ENCODE data around the gene CALCOCO1. TPM values are rescaled to one million over a fixed set of nuclear protein-coding genes. Genes with fewer than 3 reads are reported as not detected.

The CALCOCO1 gene
- polyA plus RNA-seq, 1 donor from 2014 or later: 169 TPM

DNA sequence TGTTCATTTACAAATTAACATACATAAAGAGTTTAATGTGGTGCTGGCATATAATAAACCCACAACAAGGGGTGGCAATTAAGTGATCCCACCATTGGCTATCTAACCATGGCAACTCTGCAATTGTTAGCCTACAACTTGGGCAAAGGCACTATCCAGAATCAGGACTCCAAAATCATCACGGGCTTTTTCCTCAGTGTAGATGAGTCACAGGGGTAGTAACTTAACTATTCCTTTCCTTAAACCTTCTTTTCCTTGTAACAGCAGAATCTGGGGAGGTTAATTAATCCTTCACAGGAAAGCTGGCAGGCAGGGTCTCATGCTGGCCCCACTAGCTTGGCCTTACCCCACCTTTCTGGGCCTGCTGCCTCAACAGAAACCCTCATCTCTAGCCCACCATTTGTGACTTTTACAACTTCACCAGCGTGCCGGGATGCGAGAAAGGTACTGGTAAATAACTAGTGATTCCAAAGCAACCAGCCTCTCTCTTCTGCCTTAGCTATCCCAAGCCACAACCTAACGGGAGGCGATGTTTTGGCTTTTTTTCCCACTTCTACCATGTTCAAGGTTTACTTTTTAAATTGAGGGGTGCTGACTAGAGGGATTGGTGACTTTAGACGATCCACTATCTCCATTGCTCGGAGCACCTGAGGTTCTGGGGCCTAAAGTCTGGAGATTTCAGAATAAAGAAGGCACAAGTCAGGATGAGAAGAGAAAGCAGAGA lies 52.1 kb downstream of the CALCOCO1 start:
- Histone ChIP-seq H3K9ac (ENCODE audit: low read length) (peak overlapping the region; percentile 81), H3K9me3 (ENCODE audit: low read length) (no peaks in the 10 kb centered on the region), H3F3A (ENCODE audit: insufficient read depth, low read length, poor library complexity, severe bottlenecking) (no peaks in the 10 kb centered on the region), H4K20me1 (ENCODE audit: insufficient read depth) (no peaks in the 10 kb centered on the region), H3K36me3 (ENCODE audit: insufficient read depth, low read length) (no peaks in the 10 kb centered on the region), H3K4me3 (ENCODE audit: low read length) (peak overlapping the region; percentile 68), H2AFZ (ENCODE audit: low read depth, low read length) (peak overlapping the region; percentile 83), H3K9me2 (ENCODE audit: insufficient read depth, low read length) (no peaks in the 10 kb centered on the region), H3K79me2 (replicated peaks; ENCODE audit: insufficient read depth, low read length) (peaks cover 30% of the 10 kb centered on the region), H3K27me3 (ENCODE audit: insufficient read depth, low read depth, low read length) (no peaks in the 10 kb centered on the region), H3K4me2 (ENCODE audit: low read length) (peak overlapping the region; percentile 95), H3K27ac (ENCODE audit: low read length) (peak overlapping the region; percentile 88)
- no peak for TF ChIP-seq EZH2 (IDR thresholded peaks at IDR 0.05; ENCODE audit: borderline replicate concordance, insufficient read depth, low read length, poor library complexity, severe bottlenecking)
- TF ChIP-seq REST (IDR thresholded peaks at IDR 0.05; ENCODE audit: borderline replicate concordance): no peak
- TF ChIP-seq SMC3 (conservative IDR thresholded peaks at IDR 0.05; ENCODE audit: poor library complexity): no peak
- no peak for TF ChIP-seq CTCF (IDR thresholded peaks at IDR 0.05; ENCODE audit: poor library complexity, severe bottlenecking)
- no peak for TF ChIP-seq EP300 (conservative IDR thresholded peaks at IDR 0.05; ENCODE audit: poor library complexity, severe bottlenecking)
- TF ChIP-seq RAD21 (conservative IDR thresholded peaks at IDR 0.05): no peak
- TF ChIP-seq POLR2AphosphoS5 (IDR thresholded peaks at IDR 0.05): no peak
- no peak for TF ChIP-seq TAF1 (IDR thresholded peaks at IDR 0.05; ENCODE audit: low read depth)
- no peak for TF ChIP-seq MXI1 (conservative IDR thresholded peaks at IDR 0.05; ENCODE audit: poor library complexity, severe bottlenecking)

GRCh38 chr12:53670971-53671370 lies 56.3 kb downstream of the CALCOCO1 start:
- no peaks in the 10 kb centered on the region for H3K9me2 ChIP-seq (ENCODE audit: insufficient read depth, low read length)
- no peak overlapping the region for H3K9ac ChIP-seq (ENCODE audit: low read length)
- no peaks in the 10 kb centered on the region for H3K9me3 ChIP-seq (ENCODE audit: low read length)
- no peak overlapping the region for H3K27ac ChIP-seq (ENCODE audit: low read length)
- no peak overlapping the region for H2AFZ ChIP-seq (ENCODE audit: low read depth, low read length)
- H3F3A ChIP-seq (ENCODE audit: insufficient read depth, low read length, poor library complexity, severe bottlenecking): no peaks in the 10 kb centered on the region
- no peaks in the 10 kb centered on the region for H3K27me3 ChIP-seq (ENCODE audit: insufficient read depth, low read depth, low read length)
- no peaks in the 10 kb centered on the region for H4K20me1 ChIP-seq (ENCODE audit: insufficient read depth)
- H3K79me2 ChIP-seq (replicated peaks; ENCODE audit: insufficient read depth, low read length): peaks cover 30% of the 10 kb centered on the region
- no peaks in the 10 kb centered on the region for H3K36me3 ChIP-seq (ENCODE audit: insufficient read depth, low read length)
- no peak overlapping the region for H3K4me3 ChIP-seq (ENCODE audit: low read length)
- no peak overlapping the region for H3K4me2 ChIP-seq (ENCODE audit: low read length)
- no peak for TF ChIP-seq REST (IDR thresholded peaks at IDR 0.05; ENCODE audit: borderline replicate concordance)
- no peak for TF ChIP-seq POLR2AphosphoS5 (IDR thresholded peaks at IDR 0.05)

Data from neural cell (in vitro differentiated cells).